Thyroid gland (tissue), 4 donors: ENCODE measurements around the gene ILDR2.

Experiments used
- POLR2A ChIP-seq, 2 donors: fragments of 450-650 bp; IDR thresholded peaks; one replicate each; pipeline ENCODE4 v1.6.1; 2017; ENCODE audit warnings: antibody characterized with exemption in 2 of 2, mild to moderate bottlenecking in 2 of 2, moderate library complexity in 1 of 2
- TF ChIP-seq, protein P1 (sequence below), 6 experiments: fragments of 200-600 bp in 3 of 6; fragments of 450-650 bp in 3 of 6; sonication (generic) in 3 of 6; IDR thresholded peaks; one replicate each; pipeline ENCODE4 v1.5.1; 2016 to 2019; ENCODE audit warnings: antibody characterized with exemption in 6 of 6, mild to moderate bottlenecking in 2 of 6, inconsistent platforms in 1 of 6, moderate library complexity in 1 of 6

DNA sequence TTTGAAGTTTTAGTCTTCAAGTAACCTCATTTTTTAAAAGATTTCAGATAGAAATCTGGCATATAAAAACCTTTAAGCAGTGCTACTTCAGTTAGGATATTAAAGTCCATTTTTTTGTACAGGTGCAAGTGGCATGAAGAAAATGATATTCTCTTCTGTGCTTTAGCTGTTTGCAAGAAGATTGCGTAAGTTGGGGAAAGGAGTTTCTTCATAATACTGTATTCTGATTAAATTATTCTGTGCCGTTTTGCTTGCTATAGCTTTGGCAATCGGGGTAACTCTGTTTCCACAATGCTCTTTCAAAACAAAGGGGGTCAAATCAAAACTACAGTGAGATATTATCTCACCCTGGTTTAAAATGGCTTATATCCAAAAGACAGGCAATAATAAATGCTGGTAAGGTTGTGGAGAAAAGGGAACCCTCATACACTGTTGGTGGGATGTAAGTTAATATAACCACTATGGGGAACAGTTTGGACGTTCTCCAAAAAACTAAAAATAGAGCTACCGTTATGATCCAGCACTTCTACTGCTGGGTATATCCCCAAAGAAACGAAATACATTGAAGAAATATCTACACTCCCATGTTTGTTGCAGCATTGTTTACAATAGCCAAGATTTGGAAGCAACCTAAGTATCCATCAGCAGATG, 40.9 kb upstream of the ILDR2 start:
- TF ChIP-seq POLR2A (IDR thresholded peaks at IDR 0.05) = no peak
- TF ChIP-seq, protein P1, sequence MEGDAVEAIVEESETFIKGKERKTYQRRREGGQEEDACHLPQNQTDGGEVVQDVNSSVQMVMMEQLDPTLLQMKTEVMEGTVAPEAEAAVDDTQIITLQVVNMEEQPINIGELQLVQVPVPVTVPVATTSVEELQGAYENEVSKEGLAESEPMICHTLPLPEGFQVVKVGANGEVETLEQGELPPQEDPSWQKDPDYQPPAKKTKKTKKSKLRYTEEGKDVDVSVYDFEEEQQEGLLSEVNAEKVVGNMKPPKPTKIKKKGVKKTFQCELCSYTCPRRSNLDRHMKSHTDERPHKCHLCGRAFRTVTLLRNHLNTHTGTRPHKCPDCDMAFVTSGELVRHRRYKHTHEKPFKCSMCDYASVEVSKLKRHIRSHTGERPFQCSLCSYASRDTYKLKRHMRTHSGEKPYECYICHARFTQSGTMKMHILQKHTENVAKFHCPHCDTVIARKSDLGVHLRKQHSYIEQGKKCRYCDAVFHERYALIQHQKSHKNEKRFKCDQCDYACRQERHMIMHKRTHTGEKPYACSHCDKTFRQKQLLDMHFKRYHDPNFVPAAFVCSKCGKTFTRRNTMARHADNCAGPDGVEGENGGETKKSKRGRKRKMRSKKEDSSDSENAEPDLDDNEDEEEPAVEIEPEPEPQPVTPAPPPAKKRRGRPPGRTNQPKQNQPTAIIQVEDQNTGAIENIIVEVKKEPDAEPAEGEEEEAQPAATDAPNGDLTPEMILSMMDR (IDR thresholded peaks at IDR 0.05) = no peak
